RWPE1 (cell line): ENCODE results near the gene MFSD12.

Experiments used
- CTCF ChIA-PET: fragments of 350-600 bp; sonication (Branson Sonifier 250); formaldehyde crosslinking; extraction: SDS; loops from one replicate; lab custom pipeline; 2021; lab: Yijun Ruan, JAX
- POLR2A ChIA-PET: fragments of 400-600 bp; formaldehyde crosslinking; extraction: SDS; loops from one replicate; lab custom pipeline; 2020; ENCODE audit warnings: antibody characterized with exemption; ENCODE audit not compliant: low non-redundant PET; lab: Yijun Ruan, JAX
- DNase-seq: peaks from one replicate; pipeline ENCODE4 v3.0.0; 2012; ENCODE audit warnings: low spot score
- H3K27ac ChIP-seq: fragments of 450-650 bp; 2 replicates; pipeline ENCODE4 v1.5.1; 2017
- TF ChIP-seq, protein P1 (sequence below): fragments of 450-650 bp; conservative IDR thresholded peaks from 2 replicates; pipeline ENCODE4 v1.5.1; 2017; ENCODE audit warnings: low read depth, mild to moderate bottlenecking

Gene MFSD12

GRCh38 chr19:3557461-3558248 is at the start of gene MFSD12:
MFSD12 (minus strand) TSS chr19:3557586; CDS start chr19:3557403, 183 bp downstream.
- peak within 1 kb of the TSS; percentile 87 for H3K27ac ChIP-seq
- POLR2A ChIA-PET: no interaction called here

GRCh38 chr19:3606690-3607289 is 49.4 kb upstream of the MFSD12 start, which contains the start of gene TBXA2R:
TBXA2R (minus strand) TSS chr19:3606875; CDS start chr19:3600634, 6,241 bp downstream.
- ChIA-PET POLR2A (no interaction called here), CTCF (no interaction called here)
- TF ChIP-seq, protein P1, sequence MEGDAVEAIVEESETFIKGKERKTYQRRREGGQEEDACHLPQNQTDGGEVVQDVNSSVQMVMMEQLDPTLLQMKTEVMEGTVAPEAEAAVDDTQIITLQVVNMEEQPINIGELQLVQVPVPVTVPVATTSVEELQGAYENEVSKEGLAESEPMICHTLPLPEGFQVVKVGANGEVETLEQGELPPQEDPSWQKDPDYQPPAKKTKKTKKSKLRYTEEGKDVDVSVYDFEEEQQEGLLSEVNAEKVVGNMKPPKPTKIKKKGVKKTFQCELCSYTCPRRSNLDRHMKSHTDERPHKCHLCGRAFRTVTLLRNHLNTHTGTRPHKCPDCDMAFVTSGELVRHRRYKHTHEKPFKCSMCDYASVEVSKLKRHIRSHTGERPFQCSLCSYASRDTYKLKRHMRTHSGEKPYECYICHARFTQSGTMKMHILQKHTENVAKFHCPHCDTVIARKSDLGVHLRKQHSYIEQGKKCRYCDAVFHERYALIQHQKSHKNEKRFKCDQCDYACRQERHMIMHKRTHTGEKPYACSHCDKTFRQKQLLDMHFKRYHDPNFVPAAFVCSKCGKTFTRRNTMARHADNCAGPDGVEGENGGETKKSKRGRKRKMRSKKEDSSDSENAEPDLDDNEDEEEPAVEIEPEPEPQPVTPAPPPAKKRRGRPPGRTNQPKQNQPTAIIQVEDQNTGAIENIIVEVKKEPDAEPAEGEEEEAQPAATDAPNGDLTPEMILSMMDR: no peak

More at GRCh38 chr19:3557461-3558248, at the start of gene MFSD12:
- CTCF ChIA-PET: interaction anchor here (2.1 kb wide), 1 partner anchor 12 kb away, joined by 14 read pairs; no protein-coding TSS in a partner anchor
- DNase-seq: peak; percentile 95
- TF ChIP-seq, protein P1: no peak

DNA sequence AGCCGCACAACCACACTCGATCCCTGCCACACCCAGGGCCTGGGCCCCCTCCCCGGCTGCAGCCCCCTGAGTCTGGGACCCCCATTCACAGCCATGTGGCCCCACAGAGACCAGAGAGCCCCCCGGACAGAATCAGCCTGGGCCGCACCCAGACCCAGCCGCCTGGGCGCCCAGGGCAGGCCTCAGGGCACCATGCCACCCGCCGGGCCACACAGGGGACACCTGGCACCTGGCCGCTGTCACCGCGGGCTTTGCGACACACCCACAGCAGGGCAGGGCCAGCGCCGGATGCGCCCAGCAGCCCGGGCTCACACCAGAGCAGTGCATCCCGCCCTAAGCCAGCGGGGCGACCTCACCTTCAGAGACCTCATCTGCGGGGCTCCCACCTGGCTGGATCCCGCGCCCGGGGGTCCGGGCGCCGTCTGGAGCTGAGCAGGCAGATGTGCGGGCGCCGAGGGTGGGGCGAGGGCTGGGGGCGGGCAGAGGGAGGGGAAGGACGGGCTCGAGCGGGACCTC is 48.8 kb upstream of the MFSD12 start:
- ChIA-PET POLR2A (no interaction called here), CTCF (no interaction called here)
- TF ChIP-seq, protein P1: no peak
- no peak overlapping the region; the same call in 1 of the 2 replicates for H3K27ac ChIP-seq
- DNase-seq: no peak

More at GRCh38 chr19:3606690-3607289, 49.4 kb upstream of the MFSD12 start, which contains the start of gene TBXA2R:
- no peak for DNase-seq
- peak within 1 kb of the TSS; percentile 26; the same call in 1 of the 2 replicates for H3K27ac ChIP-seq

DNA sequence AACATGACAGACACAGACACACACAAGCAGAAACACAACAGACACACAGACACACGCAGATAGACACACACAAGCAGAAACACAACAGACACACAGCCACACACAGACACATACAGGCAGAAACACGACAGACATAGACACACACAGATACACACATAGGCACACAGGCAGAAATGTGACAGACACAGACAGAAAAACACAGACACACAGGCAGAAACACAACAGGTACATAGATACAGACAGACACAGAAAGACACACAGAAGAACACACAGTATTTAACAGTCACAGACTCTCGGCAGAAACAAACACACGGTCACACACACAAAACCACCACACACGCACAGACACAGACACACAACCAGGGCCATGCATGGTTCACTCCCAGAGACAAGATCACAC is 48.4 kb upstream of the MFSD12 start:
- no peak for DNase-seq
- H3K27ac ChIP-seq: no peak overlapping the region
- ChIA-PET POLR2A (no interaction called here), CTCF (no interaction called here)
- TF ChIP-seq, protein P1: no peak

DNA sequence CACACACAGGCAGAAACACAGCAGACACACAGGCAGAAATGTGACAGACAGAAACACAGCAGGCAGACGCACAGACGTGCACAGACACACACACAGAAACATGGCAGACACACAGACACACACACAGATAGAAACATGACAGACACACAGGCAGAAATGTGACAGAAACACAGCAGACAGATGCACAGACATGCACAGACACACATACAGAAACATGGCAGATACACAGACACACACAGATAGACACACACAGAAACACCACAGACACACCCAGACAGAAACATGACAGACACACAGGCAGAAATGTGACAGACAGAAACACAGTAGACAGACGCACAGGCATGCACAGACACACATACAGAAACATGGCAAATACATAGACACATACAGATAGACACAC is 48.0 kb upstream of the MFSD12 start:
- ChIA-PET CTCF (no interaction called here), POLR2A (no interaction called here)
- H3K27ac ChIP-seq: no peak overlapping the region
- DNase-seq: no peak
- TF ChIP-seq, protein P1: no peak

- no peak for DNase-seq
- TF ChIP-seq, protein P1: no peak
- H3K27ac ChIP-seq: no peak overlapping the region
- CTCF ChIA-PET: no interaction called here
- POLR2A ChIA-PET: no interaction called here
These were observed 47.6 kb upstream of the MFSD12 start for GRCh38 chr19:3604987-3605343.
